Activated CD4-positive, alpha-beta memory T cell treated with anti-CD3 and anti-CD28 coated beads for 36 hours (primary cell): ENCODE data around the gene FOXR2. TPM values are rescaled to one million over a fixed set of nuclear protein-coding genes. Genes with fewer than 3 reads are reported as not detected.

Experiments used
- CTCF ChIA-PET: fragments of 350-600 bp; sonication (Branson Sonifier 250); formaldehyde crosslinking; loops from one replicate; lab custom pipeline; 2021; ENCODE audit warnings: antibody characterized with exemption, inconsistent platforms; lab: Charles Lee
- POLR2A ChIA-PET: fragments of 350-600 bp; sonication (Branson Sonifier 250); formaldehyde crosslinking; loops from one replicate; lab custom pipeline; 2021; ENCODE audit warnings: antibody characterized with exemption; lab: Charles Lee
- DNase-seq: peaks from one replicate; pipeline ENCODE4 v3.0.0-alpha.2; 2020
- H3K27ac Mint-ChIP-seq: one replicate; pipeline ENCODE4 v1.8.0; 2021; ENCODE audit warnings: mixed read lengths
- H3K27me3 Mint-ChIP-seq: one replicate; pipeline ENCODE4 v1.8.0; 2021; ENCODE audit warnings: mixed read lengths
- H3K36me3 Mint-ChIP-seq: one replicate; pipeline ENCODE4 v1.8.0; 2021; ENCODE audit warnings: mixed read lengths
- H3K4me1 Mint-ChIP-seq: one replicate; pipeline ENCODE4 v1.8.0; 2021; ENCODE audit warnings: low read depth, mixed read lengths
- H3K4me3 Mint-ChIP-seq: one replicate; pipeline ENCODE4 v1.8.0; 2021; ENCODE audit warnings: mild to moderate bottlenecking, mixed read lengths
- H3K9me3 Mint-ChIP-seq: one replicate; pipeline ENCODE4 v1.8.0; 2021; ENCODE audit warnings: mixed read lengths
- intact Hi-C: fragments of 100-400 bp; cut with micrococcal nuclease; formaldehyde crosslinking; loops from one replicate; pipeline ENCODE4 v1.15.1; 2023
- total RNA-seq, 2 experiments: library from RNA; stranded (reverse); gene quantifications; one replicate each; pipeline ENCODE4 v1.2.3, GENCODE V29; 2021

FOXR2 gene, protein sequence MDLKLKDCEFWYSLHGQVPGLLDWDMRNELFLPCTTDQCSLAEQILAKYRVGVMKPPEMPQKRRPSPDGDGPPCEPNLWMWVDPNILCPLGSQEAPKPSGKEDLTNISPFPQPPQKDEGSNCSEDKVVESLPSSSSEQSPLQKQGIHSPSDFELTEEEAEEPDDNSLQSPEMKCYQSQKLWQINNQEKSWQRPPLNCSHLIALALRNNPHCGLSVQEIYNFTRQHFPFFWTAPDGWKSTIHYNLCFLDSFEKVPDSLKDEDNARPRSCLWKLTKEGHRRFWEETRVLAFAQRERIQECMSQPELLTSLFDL
- not detected for total RNA-seq

DNA sequence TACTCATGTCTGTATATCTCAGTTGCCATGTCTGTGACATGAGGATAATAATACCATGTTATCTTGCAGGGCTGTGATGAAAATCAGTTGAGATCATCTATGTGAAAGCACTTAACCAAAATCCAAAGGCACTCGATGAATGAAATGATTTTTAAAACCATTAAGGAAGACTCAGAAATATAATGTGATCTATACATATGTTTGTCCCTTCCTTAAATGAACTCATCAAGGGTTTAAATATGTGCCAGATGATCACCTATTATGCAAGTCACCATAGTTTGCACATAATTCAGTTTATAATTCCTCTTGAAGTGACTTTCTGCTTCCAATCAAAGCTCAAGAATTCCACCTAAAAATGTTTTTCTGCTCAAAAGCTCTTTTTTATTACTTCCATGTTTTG is at the start of gene FOXR2:
Gene FOXR2, plus strand, starts transcription at position 301 of the 400 bp plus-strand sequence. CDS start 312 bp downstream, outside the sequence.
- H3K9me3 Mint-ChIP-seq = no peaks in the 10 kb centered on the region
- ChIA-PET CTCF (interaction anchor here (0.6 to 1.0 kb wide), 3 partner anchors 105 to 988 kb away, joined by 3 to 4 read pairs (median 3); no protein-coding TSS in a partner anchor), POLR2A (no interaction called here)
- intact Hi-C loops = no loop called here
- DNase-seq = no peak
- no peaks in the 10 kb centered on the region for H3K4me1 Mint-ChIP-seq
- no peak within 1 kb of the TSS for H3K4me3 Mint-ChIP-seq
- no peaks in the 10 kb centered on the region for H3K36me3 Mint-ChIP-seq
- H3K27ac Mint-ChIP-seq = no peak within 1 kb of the TSS
- H3K27me3 Mint-ChIP-seq = peaks cover 2% of the 10 kb centered on the region

DNA sequence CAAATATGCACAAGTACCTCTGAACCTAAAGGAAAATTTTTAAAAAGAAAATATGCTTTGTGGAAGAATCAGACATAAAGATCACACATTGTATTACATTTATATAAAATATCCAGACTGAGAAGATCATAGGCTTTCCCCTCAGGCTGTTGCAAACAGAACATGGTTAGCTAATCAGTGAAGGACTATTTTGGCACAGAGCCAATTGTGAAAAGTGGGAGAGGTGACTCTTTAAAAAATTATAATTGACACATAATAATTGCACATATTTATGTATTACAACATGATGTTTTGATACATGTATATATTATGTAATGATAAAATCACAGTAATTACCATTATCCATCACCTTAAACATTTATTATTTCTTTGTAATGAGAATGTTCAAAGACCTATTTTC is 44.1 kb upstream of the FOXR2 start:
- Mint-ChIP-seq H3K27me3 (peaks cover 1% of the 10 kb centered on the region), H3K27ac (no peak overlapping the region), H3K9me3 (peaks cover 14% of the 10 kb centered on the region), H3K36me3 (no peaks in the 10 kb centered on the region), H3K4me1 (no peaks in the 10 kb centered on the region), H3K4me3 (no peak overlapping the region)
- ChIA-PET POLR2A (no interaction called here), CTCF (no interaction called here)
- DNase-seq = no peak
- intact Hi-C loops = no loop called here

DNA sequence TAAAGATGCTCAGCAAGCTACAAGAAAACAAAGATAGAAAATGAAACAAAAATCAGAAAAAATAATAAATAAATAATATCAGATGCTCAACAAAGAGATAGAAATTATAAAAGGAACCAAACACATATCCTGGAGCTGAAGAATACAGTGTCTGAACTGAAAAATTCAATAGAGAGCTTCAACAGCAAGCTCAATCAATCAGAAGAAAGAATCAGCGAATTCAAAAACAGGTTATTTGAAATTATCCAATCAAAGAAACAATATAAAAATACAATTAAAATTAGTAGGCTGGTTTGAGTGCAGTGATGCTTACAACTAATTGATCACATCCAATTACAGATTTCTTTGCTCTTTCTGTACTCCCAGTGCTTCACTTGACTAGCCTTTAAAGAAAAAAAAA is 40.8 kb upstream of the FOXR2 start:
- H3K4me3 Mint-ChIP-seq = no peak overlapping the region
- no peak overlapping the region for H3K27ac Mint-ChIP-seq
- no peaks in the 10 kb centered on the region for H3K36me3 Mint-ChIP-seq
- intact Hi-C loops = no loop called here
- H3K27me3 Mint-ChIP-seq = no peaks in the 10 kb centered on the region
- H3K9me3 Mint-ChIP-seq = peaks cover 14% of the 10 kb centered on the region
- no peak for DNase-seq
- POLR2A ChIA-PET = no interaction called here
- H3K4me1 Mint-ChIP-seq = no peaks in the 10 kb centered on the region
- CTCF ChIA-PET = no interaction called here

DNA sequence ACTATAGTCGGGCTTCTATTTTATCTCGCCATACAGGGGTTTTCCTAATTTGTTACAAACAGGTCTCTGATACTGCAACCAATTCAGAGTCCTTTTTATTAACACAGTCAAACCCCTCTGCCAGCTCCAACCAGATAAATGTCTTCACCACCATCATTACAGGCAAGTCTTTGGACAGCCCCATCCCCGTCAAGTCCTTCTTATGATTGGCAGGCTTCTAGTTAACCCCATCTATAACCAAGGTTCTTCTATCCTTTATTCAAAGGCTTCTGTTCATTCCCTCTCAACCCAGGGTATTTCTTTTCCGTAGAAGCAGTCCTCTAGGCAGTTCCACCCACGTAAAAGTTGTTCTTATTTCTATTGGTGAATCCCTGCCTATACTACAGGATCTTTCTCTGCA is 29.9 kb upstream of the FOXR2 start:
- no peak overlapping the region for H3K4me3 Mint-ChIP-seq
- ChIA-PET POLR2A (no interaction called here), CTCF (no interaction called here)
- H3K9me3 Mint-ChIP-seq = no peaks in the 10 kb centered on the region
- DNase-seq = no peak
- no peaks in the 10 kb centered on the region for H3K36me3 Mint-ChIP-seq
- H3K27ac Mint-ChIP-seq = no peak overlapping the region
- intact Hi-C loops = no loop called here
- H3K4me1 Mint-ChIP-seq = no peaks in the 10 kb centered on the region
- no peaks in the 10 kb centered on the region for H3K27me3 Mint-ChIP-seq

DNA sequence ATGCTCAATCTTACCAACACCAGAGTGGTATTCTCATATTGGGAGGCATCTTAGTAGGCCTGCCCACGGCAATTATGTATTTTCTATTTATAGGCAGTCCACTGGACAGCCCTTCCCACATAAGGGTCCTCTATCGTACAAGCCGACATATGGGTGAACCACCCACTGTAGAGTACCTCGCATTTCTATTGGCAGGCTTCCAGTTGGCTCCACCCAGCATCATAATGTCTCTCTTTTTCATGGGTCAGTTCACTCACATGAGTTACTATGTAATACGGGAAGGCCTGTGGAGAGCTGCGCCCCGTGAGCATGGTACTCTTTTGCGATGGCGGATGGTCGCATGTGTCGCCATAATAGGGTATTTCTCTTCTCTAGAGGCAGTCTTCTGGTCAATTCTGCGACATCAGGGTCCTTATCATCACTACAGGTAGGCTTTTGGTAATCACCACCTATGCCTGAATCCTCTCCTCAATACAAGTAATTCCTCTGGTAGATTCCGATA is 29.4 kb upstream of the FOXR2 start:
- POLR2A ChIA-PET = no interaction called here
- Mint-ChIP-seq H3K36me3 (no peaks in the 10 kb centered on the region), H3K27ac (no peak overlapping the region), H3K4me3 (no peak overlapping the region), H3K27me3 (no peaks in the 10 kb centered on the region), H3K9me3 (no peaks in the 10 kb centered on the region), H3K4me1 (no peaks in the 10 kb centered on the region)
- no peak for DNase-seq
- CTCF ChIA-PET = no interaction called here
- intact Hi-C loops = no loop called here

DNA sequence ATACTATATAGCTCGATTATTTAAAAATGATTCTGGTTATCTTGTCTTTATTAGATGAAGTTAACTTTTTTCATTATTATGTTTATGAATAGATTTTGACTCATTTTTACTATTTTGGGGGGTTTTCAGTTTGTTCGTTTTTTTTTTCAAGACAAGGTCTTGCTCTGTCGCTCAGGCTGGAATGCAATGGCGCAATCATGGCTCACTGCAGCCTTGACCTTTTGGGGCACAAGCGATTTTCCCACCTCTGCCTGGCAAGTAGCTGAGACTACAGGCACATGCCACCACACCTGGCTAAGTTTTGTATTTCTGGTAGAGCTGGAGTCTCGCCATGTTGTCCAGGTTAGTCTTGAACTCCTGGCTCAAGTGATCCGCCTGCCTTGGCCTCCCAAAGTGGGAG is 24.9 kb upstream of the FOXR2 start:
- POLR2A ChIA-PET = no interaction called here
- DNase-seq = no peak
- intact Hi-C loops = no loop called here
- no peaks in the 10 kb centered on the region for H3K4me1 Mint-ChIP-seq
- no peaks in the 10 kb centered on the region for H3K9me3 Mint-ChIP-seq
- H3K36me3 Mint-ChIP-seq = no peaks in the 10 kb centered on the region
- CTCF ChIA-PET = no interaction called here
- peaks cover 1% of the 10 kb centered on the region for H3K27me3 Mint-ChIP-seq
- H3K27ac Mint-ChIP-seq = no peak overlapping the region
- no peak overlapping the region for H3K4me3 Mint-ChIP-seq

DNA sequence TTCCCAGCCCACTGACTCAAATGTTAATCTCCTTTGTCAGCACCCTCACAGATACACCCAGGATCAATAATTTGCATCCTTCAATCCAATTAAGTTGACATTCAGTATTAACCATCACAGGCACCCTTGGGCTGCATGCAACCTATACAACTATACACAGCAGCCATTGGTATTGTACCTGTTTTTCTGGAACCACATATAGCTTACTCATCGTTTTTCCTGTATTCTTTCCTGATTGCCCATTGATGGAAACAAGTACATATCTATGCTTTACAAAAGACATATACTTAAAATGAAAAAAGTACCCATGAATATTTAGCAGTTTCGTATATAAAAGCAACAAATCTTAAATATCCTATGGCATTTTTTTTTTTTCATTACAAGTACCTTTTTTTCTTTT is 3.7 kb upstream of the FOXR2 start:
- Mint-ChIP-seq H3K36me3 (no peaks in the 10 kb centered on the region), H3K27ac (no peak overlapping the region), H3K9me3 (no peaks in the 10 kb centered on the region), H3K4me3 (no peak overlapping the region), H3K4me1 (no peaks in the 10 kb centered on the region), H3K27me3 (no peaks in the 10 kb centered on the region)
- DNase-seq = no peak
- ChIA-PET POLR2A (no interaction called here), CTCF (no interaction called here)
- intact Hi-C loops = no loop called here

DNA sequence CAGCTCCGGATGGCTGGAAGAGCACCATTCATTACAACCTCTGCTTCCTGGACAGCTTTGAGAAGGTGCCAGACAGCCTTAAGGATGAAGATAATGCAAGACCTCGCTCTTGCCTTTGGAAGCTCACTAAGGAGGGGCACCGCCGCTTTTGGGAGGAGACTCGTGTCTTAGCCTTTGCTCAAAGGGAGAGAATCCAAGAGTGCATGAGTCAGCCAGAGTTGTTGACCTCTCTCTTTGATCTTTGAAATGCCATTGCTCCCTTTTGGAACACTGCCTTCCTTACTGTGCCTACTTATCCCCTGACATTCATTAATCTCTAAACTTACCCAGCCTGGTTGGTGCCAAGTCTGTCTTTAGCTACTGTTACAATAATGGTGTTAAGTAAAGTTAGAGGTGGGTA is 1.2 kb downstream of the FOXR2 start:
- CTCF ChIA-PET = no interaction called here
- H3K27me3 Mint-ChIP-seq = peaks cover 2% of the 10 kb centered on the region
- no peak overlapping the region for H3K27ac Mint-ChIP-seq
- no peaks in the 10 kb centered on the region for H3K4me1 Mint-ChIP-seq
- DNase-seq = no peak
- POLR2A ChIA-PET = no interaction called here
- no peak overlapping the region for H3K4me3 Mint-ChIP-seq
- no peaks in the 10 kb centered on the region for H3K36me3 Mint-ChIP-seq
- no peaks in the 10 kb centered on the region for H3K9me3 Mint-ChIP-seq
- intact Hi-C loops = no loop called here

DNA sequence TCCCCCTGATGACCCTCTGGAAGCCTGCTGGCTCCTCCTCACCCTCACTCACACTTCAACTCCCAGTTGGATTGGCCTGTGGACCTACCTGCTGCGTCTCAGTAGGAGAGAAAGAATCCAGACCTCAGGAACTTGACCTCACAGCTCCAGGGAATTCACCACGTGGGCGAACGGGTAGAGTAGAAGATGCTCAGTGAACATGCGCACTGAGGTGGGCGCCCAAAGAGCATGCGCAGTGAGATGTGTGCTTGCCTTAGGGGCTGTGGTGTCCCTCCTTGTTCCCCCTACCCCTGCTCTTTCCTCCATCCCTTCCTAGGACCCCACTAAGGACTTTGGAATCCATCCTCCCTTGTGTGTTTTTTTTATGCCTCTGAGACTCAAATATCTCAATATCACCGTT is 12.9 kb downstream of the FOXR2 start:
- no peaks in the 10 kb centered on the region for H3K36me3 Mint-ChIP-seq
- H3K27me3 Mint-ChIP-seq = no peaks in the 10 kb centered on the region
- no peak overlapping the region for H3K4me3 Mint-ChIP-seq
- intact Hi-C loops = no loop called here
- ChIA-PET CTCF (no interaction called here), POLR2A (no interaction called here)
- H3K27ac Mint-ChIP-seq = no peak overlapping the region
- no peaks in the 10 kb centered on the region for H3K4me1 Mint-ChIP-seq
- H3K9me3 Mint-ChIP-seq = no peaks in the 10 kb centered on the region
- DNase-seq = no peak

DNA sequence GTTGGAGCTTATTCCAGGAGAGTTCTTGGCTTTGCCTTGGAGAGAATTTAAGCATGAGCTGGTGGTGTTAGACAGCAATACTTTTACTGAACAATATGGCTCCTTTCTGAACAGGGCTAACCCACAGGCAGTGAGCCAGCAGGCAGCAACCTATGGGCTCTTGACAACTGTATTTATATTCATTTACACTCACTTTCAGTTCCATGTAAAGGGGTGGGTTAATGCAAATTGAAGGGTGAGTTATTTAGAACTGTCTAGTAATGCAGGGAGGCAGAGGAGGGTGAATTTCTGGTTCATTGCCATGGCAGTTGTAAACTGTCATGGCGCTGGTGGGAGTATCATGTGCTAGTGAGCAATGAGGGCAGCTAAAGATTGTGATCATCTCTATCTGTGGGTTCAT is 15.7 kb downstream of the FOXR2 start:
- H3K9me3 Mint-ChIP-seq = no peaks in the 10 kb centered on the region
- H3K36me3 Mint-ChIP-seq = no peaks in the 10 kb centered on the region
- no peaks in the 10 kb centered on the region for H3K27me3 Mint-ChIP-seq
- H3K27ac Mint-ChIP-seq = no peak overlapping the region
- POLR2A ChIA-PET = no interaction called here
- no peaks in the 10 kb centered on the region for H3K4me1 Mint-ChIP-seq
- H3K4me3 Mint-ChIP-seq = no peak overlapping the region
- intact Hi-C loops = no loop called here
- CTCF ChIA-PET = no interaction called here
- no peak for DNase-seq

DNA sequence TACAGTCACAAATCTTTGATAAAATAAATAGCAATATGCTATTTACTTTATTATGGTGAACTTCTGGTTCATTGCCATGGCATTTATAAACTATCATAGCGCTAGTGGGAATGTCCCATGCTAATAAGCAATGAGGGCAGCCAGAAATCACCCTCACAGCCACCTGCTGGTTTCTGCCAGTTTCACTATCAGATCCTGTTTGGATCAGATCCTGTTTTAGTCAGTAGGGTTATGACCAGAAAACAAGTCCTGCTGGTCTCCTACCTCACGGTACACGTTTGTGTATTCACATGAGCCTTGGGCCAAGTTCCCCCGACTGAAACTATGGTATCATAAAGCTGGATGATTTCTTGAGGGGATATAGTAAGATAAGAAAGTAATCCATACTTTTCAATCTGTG is 17.7 kb downstream of the FOXR2 start:
- H3K27ac Mint-ChIP-seq = no peak overlapping the region
- H3K27me3 Mint-ChIP-seq = no peaks in the 10 kb centered on the region
- CTCF ChIA-PET = no interaction called here
- H3K4me3 Mint-ChIP-seq = no peak overlapping the region
- POLR2A ChIA-PET = no interaction called here
- DNase-seq = no peak
- H3K4me1 Mint-ChIP-seq = no peaks in the 10 kb centered on the region
- no peaks in the 10 kb centered on the region for H3K36me3 Mint-ChIP-seq
- intact Hi-C loops = no loop called here
- no peaks in the 10 kb centered on the region for H3K9me3 Mint-ChIP-seq

DNA sequence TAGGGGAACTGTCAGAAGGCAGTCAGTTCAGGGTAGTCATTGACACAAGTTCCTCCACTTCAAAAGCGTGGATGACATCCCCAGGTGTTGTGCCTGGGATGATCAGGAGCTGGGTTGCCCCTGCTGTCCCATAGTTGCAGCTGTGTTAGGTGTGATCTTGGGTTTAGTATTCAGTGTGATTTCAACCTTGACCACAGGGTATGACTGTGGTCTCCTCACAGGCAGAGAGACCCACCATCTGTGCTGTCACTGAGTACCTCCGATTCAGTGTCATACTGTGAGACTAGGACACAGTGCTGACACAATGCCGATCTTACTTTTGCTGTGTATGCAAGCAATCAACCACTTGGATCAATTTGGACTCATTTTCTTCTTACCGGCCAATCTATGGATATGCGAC is 25.2 kb downstream of the FOXR2 start:
- Mint-ChIP-seq H3K9me3 (peaks cover 3% of the 10 kb centered on the region), H3K4me3 (no peak overlapping the region), H3K4me1 (no peaks in the 10 kb centered on the region), H3K27ac (no peak overlapping the region), H3K36me3 (no peaks in the 10 kb centered on the region), H3K27me3 (no peaks in the 10 kb centered on the region)
- DNase-seq = no peak
- CTCF ChIA-PET = no interaction called here
- POLR2A ChIA-PET = no interaction called here
- intact Hi-C loops = no loop called here

DNA sequence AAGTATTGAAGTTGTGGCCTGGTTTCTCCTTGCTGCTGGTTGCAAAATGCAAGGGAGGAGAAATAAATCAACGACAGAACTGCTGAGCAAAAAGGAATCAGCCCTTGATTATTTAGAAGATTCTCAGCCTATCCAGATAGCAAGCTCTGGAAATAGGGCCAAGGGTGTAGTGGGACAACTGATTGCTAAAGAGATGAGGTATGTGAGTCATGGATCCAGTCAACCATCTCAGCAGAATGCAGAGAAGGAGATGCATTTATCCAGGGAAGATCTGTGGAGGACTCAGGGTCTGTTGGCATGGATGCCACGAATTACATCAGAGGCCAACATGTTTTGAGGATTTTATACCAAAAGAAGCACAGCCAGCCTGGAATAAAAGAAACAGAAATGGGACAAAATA is 36.7 kb downstream of the FOXR2 start:
- H3K36me3 Mint-ChIP-seq = no peaks in the 10 kb centered on the region

More for the DNA sequence above, 36.7 kb downstream of the FOXR2 start:
- Mint-ChIP-seq H3K4me3 (no peak overlapping the region), H3K9me3 (no peaks in the 10 kb centered on the region), H3K27me3 (no peaks in the 10 kb centered on the region), H3K4me1 (no peaks in the 10 kb centered on the region), H3K27ac (no peak overlapping the region)
- no peak for DNase-seq
- intact Hi-C loops = no loop called here
- CTCF ChIA-PET = no interaction called here
- POLR2A ChIA-PET = no interaction called here
